ES-I3 (cell line): ENCODE measurements around the gene MAP3K10.

Experiments
- H3K36me3 ChIP-seq: 2 replicates; pipeline ENCODE4 v1.6.1; 2013; ENCODE audit warnings: mild to moderate bottlenecking, low read length, control low read depth, moderate library complexity; ENCODE audit not compliant: insufficient read depth
- H3K4me1 ChIP-seq: 2 replicates; pipeline ENCODE4 v1.6.1; 2013; ENCODE audit warnings: mild to moderate bottlenecking, control low read depth, low read length; ENCODE audit not compliant: insufficient read depth
- H3K9ac ChIP-seq: 2 replicates; pipeline ENCODE4 v1.6.1; 2013; ENCODE audit warnings: low read depth, mild to moderate bottlenecking, low read length, moderate library complexity
- H3K9me3 ChIP-seq: 2 replicates; pipeline ENCODE4 v1.6.1; 2013; ENCODE audit warnings: mild to moderate bottlenecking, low read length, moderate library complexity; ENCODE audit not compliant: control insufficient read depth, insufficient read depth

MAP3K10 gene

GRCh38 chr19:40251991-40252390, 60.8 kb downstream of the MAP3K10 start:
- peaks cover 12% of the 10 kb centered on the region; the same call in 1 of the 2 replicates for H3K36me3 ChIP-seq

GRCh38 chr19:40252395-40252794, 61.2 kb downstream of the MAP3K10 start:
- no peaks in the 10 kb centered on the region for H3K9me3 ChIP-seq
- peaks cover 12% of the 10 kb centered on the region; the same call in 1 of the 2 replicates for H3K36me3 ChIP-seq
- peaks cover 6% of the 10 kb centered on the region for H3K4me1 ChIP-seq
- H3K9ac ChIP-seq = no peak overlapping the region

More at GRCh38 chr19:40251991-40252390, 60.8 kb downstream of the MAP3K10 start:
- no peak overlapping the region for H3K9ac ChIP-seq
- peaks cover 6% of the 10 kb centered on the region for H3K4me1 ChIP-seq
- H3K9me3 ChIP-seq = no peaks in the 10 kb centered on the region

GRCh38 chr19:40253611-40254092, 62.4 kb downstream of the MAP3K10 start:
- no peaks in the 10 kb centered on the region for H3K9me3 ChIP-seq
- H3K9ac ChIP-seq = no peak overlapping the region
- peaks cover 6% of the 10 kb centered on the region for H3K4me1 ChIP-seq
- H3K36me3 ChIP-seq = peaks cover 12% of the 10 kb centered on the region; the same call in 1 of the 2 replicates

- peaks cover 12% of the 10 kb centered on the region; the same call in 1 of the 2 replicates for H3K36me3 ChIP-seq
- H3K9ac ChIP-seq = no peak overlapping the region
- H3K4me1 ChIP-seq = peaks cover 6% of the 10 kb centered on the region
- H3K9me3 ChIP-seq = no peaks in the 10 kb centered on the region
Measured at GRCh38 chr19:40254714-40255418, 63.6 kb downstream of the MAP3K10 start.

GRCh38 chr19:40255619-40256166, 64.5 kb downstream of the MAP3K10 start:
- H3K36me3 ChIP-seq = peaks cover 11% of the 10 kb centered on the region; the same call in 1 of the 2 replicates
- no peaks in the 10 kb centered on the region for H3K9me3 ChIP-seq
- H3K9ac ChIP-seq = no peak overlapping the region
- H3K4me1 ChIP-seq = peaks cover 6% of the 10 kb centered on the region

- no peaks in the 10 kb centered on the region for H3K9me3 ChIP-seq
- no peak overlapping the region for H3K9ac ChIP-seq
- peaks cover 6% of the 10 kb centered on the region for H3K4me1 ChIP-seq
- peaks cover 8% of the 10 kb centered on the region; the same call in 1 of the 2 replicates for H3K36me3 ChIP-seq
Measured at GRCh38 chr19:40256512-40256911, 65.3 kb downstream of the MAP3K10 start.

GRCh38 chr19:40257096-40257517, 65.9 kb downstream of the MAP3K10 start:
- H3K9me3 ChIP-seq = no peaks in the 10 kb centered on the region
- H3K36me3 ChIP-seq = peaks cover 8% of the 10 kb centered on the region; the same call in 1 of the 2 replicates
- H3K9ac ChIP-seq = no peak overlapping the region
- peaks cover 6% of the 10 kb centered on the region for H3K4me1 ChIP-seq

- Histone ChIP-seq H3K9me3 (no peaks in the 10 kb centered on the region), H3K9ac (no peak overlapping the region), H3K36me3 (no peaks in the 10 kb centered on the region), H3K4me1 (no peaks in the 10 kb centered on the region)
Measured at GRCh38 chr19:40261631-40262030, 70.4 kb downstream of the MAP3K10 start.

GRCh38 chr19:40262422-40262821, 71.2 kb downstream of the MAP3K10 start:
- Histone ChIP-seq H3K9me3 (no peaks in the 10 kb centered on the region), H3K36me3 (no peaks in the 10 kb centered on the region), H3K4me1 (no peaks in the 10 kb centered on the region), H3K9ac (no peak overlapping the region)

- Histone ChIP-seq H3K9me3 (no peaks in the 10 kb centered on the region), H3K36me3 (no peaks in the 10 kb centered on the region), H3K4me1 (no peaks in the 10 kb centered on the region), H3K9ac (no peak overlapping the region)
Measured at GRCh38 chr19:40263440-40264313, 72.5 kb downstream of the MAP3K10 start.

- Histone ChIP-seq H3K4me1 (no peaks in the 10 kb centered on the region), H3K9me3 (no peaks in the 10 kb centered on the region), H3K36me3 (no peaks in the 10 kb centered on the region), H3K9ac (no peak overlapping the region)
Measured at GRCh38 chr19:40264314-40265054, 73.3 kb downstream of the MAP3K10 start.
